ENCODE results near the gene DSP.

DSP gene

DNA sequence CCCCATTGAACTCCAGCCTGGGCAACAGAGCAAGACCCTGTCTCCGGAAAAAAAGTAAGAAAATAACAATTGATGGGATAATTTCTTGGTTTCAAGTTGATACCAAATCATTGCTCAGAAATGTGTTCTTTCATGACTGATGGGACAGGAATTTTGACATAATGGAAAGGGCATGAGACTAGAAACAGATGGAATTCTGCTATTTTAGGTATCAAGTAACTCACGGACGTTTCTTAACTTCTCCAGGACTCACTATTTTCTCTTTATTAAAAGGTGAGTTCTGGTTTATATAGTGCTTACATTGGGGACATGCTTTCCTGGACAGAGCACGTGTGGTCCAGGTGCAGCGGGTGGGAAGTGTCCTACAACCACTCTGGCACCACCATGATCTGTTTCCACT, 6.0 kb upstream of the DSP start:
- no peak for DNase-seq (ENCODE audit: low spot score)

DNA sequence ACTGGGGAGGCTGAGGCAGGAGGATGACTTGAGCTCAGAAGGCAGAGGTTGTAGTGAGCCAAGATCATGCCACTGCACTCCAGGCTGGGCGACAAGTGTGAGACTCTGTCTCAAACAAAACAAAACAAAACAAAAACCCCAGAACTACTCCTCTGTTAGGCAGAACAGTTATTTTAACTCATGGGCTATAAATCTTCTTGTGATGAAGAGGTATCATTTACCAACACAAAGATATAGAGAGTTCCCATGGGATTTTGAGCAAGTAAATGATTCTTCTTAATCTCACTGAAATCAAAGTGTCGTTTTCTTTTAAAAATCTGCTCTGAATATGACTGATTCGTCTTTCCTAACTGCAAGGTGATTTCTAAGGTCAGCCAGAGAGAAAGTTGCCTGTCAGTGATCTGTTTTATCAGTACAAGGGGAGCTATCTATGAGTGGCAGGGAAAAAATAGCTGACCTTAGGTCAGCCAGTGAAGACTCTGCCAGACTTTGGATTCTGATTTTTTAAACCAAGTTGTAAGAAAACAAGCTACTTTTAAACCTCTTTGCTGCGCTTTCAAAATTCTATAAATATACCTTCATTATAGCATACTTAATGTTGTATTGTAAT, 3.8 kb upstream of the DSP start:
- no peak for DNase-seq (ENCODE audit: low spot score)

DNA sequence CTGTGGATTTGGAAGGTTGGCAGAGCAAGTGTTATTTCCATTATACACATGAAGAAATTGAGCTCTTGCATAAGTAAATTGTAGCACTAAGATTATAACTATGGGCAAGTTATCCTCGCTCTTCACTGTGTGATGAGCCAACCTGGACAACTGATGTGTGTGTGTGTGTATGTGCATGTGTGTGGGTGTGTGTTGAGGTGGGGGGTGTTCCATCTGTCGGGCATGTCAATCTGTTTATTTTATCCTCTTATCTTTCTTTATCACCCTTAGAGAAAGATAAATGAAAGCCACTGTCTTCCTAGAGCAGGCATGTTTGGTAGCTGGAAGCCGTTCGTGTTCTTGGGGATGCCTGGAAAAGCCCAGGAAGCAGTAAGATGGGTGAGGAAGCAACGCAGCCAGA, 3.0 kb upstream of the DSP start:
- no peak for DNase-seq (ENCODE audit: low spot score)

- no peak for DNase-seq (ENCODE audit: low spot score)
Observed at GRCh38 chr6:7540595-7540994, 876 bp upstream of the DSP start.

GRCh38 chr6:7542065-7542873, 798 bp downstream of the DSP start:
- no peak for DNase-seq (ENCODE audit: low spot score)

- no peak for DNase-seq (ENCODE audit: low spot score)
Observed at GRCh38 chr6:7542874-7543624, 1.6 kb downstream of the DSP start.

GRCh38 chr6:7543789-7544424, 2.4 kb downstream of the DSP start:
- DNase-seq (ENCODE audit: low spot score) = no peak

DNA sequence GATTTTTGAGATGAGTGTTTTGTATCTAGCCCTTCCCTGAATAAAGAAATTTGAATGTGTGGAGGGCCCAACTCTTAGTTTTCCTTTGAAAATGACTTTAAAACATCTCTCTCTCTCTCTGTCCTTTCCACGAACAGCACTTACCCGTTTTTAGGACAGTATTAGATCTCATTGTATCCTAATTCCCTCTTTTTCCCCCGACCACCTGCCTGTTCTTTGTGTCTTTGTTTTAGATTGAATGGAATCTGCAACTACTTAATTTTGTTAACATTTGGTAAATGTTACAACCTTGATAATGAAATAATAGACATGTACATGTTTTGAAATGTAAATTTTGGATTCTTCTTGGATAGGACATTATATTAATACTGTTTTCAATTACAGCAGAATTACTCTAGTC, 3.1 kb downstream of the DSP start:
- no peak for DNase-seq (ENCODE audit: low spot score)

GRCh38 chr6:7545316-7546019, 4.0 kb downstream of the DSP start:
- no peak for DNase-seq (ENCODE audit: low spot score)

DNA sequence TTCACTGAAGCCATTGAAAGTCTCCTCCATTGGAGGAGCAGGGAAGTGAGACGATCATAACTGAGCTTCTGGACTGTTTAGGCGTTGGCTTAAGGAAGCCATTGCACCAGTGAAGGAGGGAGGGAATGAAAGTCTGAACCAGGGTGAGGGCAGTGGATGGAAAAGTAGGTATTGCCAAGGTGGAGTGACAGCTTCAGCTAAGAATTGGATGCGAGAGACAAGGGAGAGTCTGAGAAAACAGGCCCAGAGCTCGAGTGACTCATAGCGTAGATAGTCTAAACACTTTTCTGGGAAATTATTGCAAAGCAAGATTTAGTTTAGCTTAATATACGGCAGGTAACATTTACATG, 4.5 kb downstream of the DSP start:
- no peak for DNase-seq (ENCODE audit: low spot score)

GRCh38 chr6:7546383-7546782, 4.9 kb downstream of the DSP start:
- no peak for DNase-seq (ENCODE audit: low spot score)

GRCh38 chr6:7546896-7547295, 5.4 kb downstream of the DSP start:
- no peak for DNase-seq (ENCODE audit: low spot score)

GRCh38 chr6:7547315-7547714, 5.8 kb downstream of the DSP start:
- no peak for DNase-seq (ENCODE audit: low spot score)

GRCh38 chr6:7550433-7550801, 8.9 kb downstream of the DSP start:
- DNase-seq (ENCODE audit: low spot score) = no peak

DNA sequence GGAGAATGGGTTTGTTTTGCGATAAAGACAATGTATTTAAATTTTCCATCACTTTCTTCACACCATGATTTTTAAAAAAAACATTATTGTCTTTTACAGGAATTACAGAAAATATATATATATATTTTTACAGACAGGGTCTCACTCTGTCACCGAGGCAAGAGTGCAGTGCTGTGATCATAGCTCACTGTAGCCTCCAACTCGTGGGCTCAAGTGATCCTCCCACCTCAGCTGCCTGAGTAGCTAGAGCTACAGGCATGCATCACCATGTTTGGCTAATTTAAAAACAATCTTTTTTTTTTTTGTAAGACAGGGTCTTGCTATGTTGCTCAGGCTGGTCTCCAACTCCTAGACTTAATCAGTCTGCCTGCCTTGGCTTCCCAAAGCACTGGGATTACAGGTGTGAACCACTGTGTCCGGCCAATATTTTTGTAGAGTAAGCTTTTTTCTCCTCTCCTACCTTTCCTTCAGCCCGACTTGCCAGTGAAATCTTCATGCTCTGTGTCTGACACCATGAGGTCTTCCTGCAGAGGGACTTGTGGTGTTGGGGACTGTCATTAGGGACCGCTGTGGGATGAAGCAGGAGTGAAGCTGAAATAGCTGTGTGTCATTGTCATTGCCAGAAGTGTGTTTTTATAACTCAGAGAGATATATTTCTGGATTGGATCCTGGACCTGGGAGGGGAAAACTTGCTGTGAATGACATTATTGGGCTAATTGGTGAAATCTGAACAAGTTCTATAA, 13.2 kb downstream of the DSP start:
- DNase-seq (ENCODE audit: low spot score) = no peak

- DNase-seq (ENCODE audit: low spot score) = no peak
Observed at GRCh38 chr6:7555671-7556070, 14.2 kb downstream of the DSP start.

GRCh38 chr6:7556394-7557106, 15.1 kb downstream of the DSP start:
- no peak for DNase-seq (ENCODE audit: low spot score)

DNA sequence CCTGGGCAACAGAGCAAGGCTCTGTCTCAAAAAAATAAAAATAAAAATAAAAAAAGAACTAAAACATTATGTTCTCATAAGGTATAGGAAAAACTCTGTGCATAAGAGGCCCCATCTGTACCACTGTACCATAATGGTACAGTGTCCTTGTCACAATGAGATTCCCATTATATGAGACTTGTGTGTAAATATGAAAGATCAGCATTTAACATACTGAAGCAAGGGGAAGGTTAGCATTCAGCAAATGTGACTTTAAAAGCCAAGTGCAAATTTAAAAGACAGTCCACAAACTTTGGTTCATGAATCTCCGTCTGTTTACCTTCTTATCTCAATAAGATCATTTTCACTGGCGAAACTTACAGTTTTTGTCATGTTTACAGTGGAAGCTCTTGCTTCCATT, 16.2 kb downstream of the DSP start:
- no peak for DNase-seq (ENCODE audit: low spot score)

DNA sequence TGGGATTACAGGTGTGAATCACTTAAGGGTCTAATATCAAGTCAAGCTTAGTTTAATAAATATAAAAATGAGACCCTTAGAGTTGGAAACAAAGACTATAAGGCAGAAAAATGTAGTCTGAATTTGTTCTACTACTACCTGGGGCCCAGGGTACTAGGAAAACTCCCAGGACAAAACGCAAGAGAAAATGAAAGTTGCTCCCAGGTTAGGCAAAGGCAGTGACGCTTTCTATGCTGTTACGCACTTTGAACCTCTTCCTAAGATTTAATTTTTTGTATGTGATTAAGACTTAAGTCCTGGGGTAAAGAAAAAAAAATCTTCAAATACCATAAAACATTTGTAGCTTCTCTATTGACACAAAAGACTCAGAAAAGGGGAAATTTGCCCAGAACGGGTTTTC, 17.3 kb downstream of the DSP start:
- DNase-seq (ENCODE audit: low spot score) = no peak

- DNase-seq (ENCODE audit: low spot score) = no peak
Observed at GRCh38 chr6:7559196-7559595, 17.7 kb downstream of the DSP start.
